HG02798 (cell line): Measurements from ENCODE around the gene TM9SF2.

Experiments
- ATAC-seq: cut with Tn5 transposase; IDR thresholded peaks from one replicate; pipeline ENCODE4 v1.9.1; 2021; ENCODE audit warnings: mild to moderate bottlenecking; ENCODE audit not compliant: unreplicated experiment, poor library complexity

Gene TM9SF2

DNA sequence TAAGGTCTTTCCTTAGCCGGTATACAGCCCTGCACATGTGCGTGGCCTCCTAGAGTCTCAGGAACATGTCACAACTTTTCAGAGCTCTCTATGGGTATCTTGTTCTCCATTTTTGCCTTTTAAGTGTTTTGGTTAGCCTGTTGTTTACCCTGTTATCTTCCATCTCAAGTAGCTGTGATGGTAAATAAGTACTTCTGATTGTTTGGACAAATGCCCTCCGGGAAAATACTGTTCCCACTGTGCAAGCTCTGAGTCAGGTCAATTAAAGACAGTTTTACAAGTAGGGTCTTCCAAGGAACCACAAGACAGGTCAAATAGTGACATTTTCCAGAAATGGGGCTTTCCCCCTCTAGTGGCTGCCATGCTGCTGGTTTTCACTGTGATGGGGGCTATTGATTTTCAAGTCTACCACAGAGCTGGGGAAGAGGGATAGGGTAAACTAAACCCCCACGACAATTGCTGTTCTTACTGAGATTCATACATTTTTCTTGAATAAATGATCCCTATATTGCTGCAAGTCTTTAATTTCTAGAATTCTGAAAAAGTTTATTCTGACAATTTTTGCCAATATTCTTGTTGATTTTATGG lies 109.5 kb downstream of the TM9SF2 start:
- ATAC-seq: no peak
